NCI-H2171 (cell line): ENCODE results near the gene EHBP1.

Experiments
- DNase-seq: peaks from one replicate; lab custom pipeline; 2025; lab: John Stamatoyannopoulos, UW

Gene EHBP1

GRCh38 chr2:62785216-62785615, 79.7 kb downstream of the EHBP1 start:
- DNase-seq, result no peak

GRCh38 chr2:62785810-62786597, 80.5 kb downstream of the EHBP1 start:
- no peak for DNase-seq

- DNase-seq, result peak; percentile 6
Measured at GRCh38 chr2:62787386-62787785, 81.9 kb downstream of the EHBP1 start.

GRCh38 chr2:62789518-62789917, 84.0 kb downstream of the EHBP1 start:
- DNase-seq, result no peak

GRCh38 chr2:62789918-62790317, 84.4 kb downstream of the EHBP1 start:
- DNase-seq, result no peak

- no peak for DNase-seq
Measured at GRCh38 chr2:62792408-62792807, 86.9 kb downstream of the EHBP1 start.

- DNase-seq, result no peak
Measured at GRCh38 chr2:62793213-62793612, 87.7 kb downstream of the EHBP1 start.

GRCh38 chr2:62794791-62795190, 89.3 kb downstream of the EHBP1 start:
- peak; percentile 24 for DNase-seq

- no peak for DNase-seq
Measured at GRCh38 chr2:62795341-62795740, 89.8 kb downstream of the EHBP1 start.

- DNase-seq, result no peak
Measured at GRCh38 chr2:62797107-62797506, 91.6 kb downstream of the EHBP1 start.

- DNase-seq, result no peak
Measured at GRCh38 chr2:62800618-62801017, 95.1 kb downstream of the EHBP1 start.

- no peak for DNase-seq
Measured at GRCh38 chr2:62801110-62801509, 95.6 kb downstream of the EHBP1 start.

- DNase-seq, result no peak
Measured at GRCh38 chr2:62801814-62802523, 96.5 kb downstream of the EHBP1 start.

GRCh38 chr2:62803961-62804360, 98.4 kb downstream of the EHBP1 start:
- no peak for DNase-seq

GRCh38 chr2:62806231-62806630, 100.7 kb downstream of the EHBP1 start:
- DNase-seq, result no peak

GRCh38 chr2:62808554-62808953, 103.0 kb downstream of the EHBP1 start:
- DNase-seq, result no peak

GRCh38 chr2:62811086-62811485, 105.6 kb downstream of the EHBP1 start:
- no peak for DNase-seq

GRCh38 chr2:62811972-62812371, 106.5 kb downstream of the EHBP1 start:
- no peak for DNase-seq

- DNase-seq, result no peak
Measured at GRCh38 chr2:62812921-62813825, 107.7 kb downstream of the EHBP1 start.

GRCh38 chr2:62814123-62814522, 108.6 kb downstream of the EHBP1 start:
- no peak for DNase-seq

- no peak for DNase-seq
Measured at GRCh38 chr2:62817348-62817747, 111.8 kb downstream of the EHBP1 start.

- no peak for DNase-seq
Measured at GRCh38 chr2:62817995-62818713, 112.6 kb downstream of the EHBP1 start.
